ENCODE results near the gene OBSCN.

The OBSCN gene

DNA sequence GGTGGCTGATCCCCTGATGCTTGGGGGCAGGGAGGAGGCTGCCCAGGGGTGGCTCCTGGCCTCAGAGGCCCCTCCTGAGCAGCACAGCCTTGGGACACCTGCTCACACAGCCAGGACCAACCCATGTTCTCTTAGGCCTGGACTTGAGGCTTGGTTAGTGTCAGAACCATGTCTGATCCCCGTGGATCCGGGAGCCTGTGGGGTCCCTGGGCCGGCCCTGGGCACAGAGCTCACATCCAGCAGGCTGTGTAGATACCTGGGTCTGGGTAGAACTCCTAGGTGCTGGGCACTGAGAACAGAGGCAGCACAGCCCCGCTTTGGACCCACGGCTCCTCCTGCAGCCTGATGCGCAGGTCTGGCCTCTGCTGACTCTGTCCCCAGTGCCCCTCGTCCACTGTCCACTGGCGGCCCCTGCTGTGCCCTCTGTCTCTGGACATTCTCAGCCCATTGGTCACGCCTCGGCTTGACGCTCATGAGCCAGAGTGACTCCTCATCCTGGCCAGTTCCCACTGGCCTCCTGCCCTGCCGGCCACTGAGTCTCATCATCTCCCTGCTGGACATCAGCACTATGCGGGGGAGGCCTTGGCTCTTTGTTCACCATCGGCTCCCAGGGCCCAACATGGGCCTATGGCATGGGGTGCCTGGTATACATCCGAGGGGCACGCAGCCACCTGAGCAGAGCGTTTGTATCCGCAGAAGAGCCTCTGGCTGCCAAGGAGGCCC is 128.6 kb downstream of the OBSCN start:
- TF ChIP-seq, protein P1, sequence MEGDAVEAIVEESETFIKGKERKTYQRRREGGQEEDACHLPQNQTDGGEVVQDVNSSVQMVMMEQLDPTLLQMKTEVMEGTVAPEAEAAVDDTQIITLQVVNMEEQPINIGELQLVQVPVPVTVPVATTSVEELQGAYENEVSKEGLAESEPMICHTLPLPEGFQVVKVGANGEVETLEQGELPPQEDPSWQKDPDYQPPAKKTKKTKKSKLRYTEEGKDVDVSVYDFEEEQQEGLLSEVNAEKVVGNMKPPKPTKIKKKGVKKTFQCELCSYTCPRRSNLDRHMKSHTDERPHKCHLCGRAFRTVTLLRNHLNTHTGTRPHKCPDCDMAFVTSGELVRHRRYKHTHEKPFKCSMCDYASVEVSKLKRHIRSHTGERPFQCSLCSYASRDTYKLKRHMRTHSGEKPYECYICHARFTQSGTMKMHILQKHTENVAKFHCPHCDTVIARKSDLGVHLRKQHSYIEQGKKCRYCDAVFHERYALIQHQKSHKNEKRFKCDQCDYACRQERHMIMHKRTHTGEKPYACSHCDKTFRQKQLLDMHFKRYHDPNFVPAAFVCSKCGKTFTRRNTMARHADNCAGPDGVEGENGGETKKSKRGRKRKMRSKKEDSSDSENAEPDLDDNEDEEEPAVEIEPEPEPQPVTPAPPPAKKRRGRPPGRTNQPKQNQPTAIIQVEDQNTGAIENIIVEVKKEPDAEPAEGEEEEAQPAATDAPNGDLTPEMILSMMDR (conservative IDR thresholded peaks at IDR 0.05): no peak
- H3K27ac ChIP-seq: no peak overlapping the region

DNA sequence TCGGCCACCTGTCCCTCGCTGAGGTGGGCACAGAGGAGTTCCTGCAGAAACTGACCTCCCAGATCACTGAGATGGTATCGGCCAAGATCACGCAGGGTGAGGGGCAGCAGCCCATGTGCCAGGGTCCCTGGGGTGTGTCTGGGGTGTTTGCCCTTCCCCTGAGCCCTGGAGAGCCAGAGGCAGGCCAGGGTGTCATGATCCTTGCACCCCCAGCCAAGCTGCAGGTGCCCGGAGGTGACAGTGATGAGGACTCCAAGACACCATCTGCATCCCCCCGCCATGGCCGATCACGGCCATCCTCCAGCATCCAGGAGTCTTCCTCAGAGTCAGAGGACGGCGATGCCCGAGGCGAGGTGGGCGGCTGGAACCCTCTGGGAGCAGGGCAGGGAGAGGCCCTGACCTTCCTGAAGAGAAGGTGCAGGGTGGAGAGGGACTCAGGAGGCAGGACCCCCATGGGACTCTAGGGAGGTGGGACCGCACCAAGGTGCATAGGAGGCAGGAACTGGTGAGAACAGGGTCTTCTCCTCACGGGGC is 129.3 kb downstream of the OBSCN start:
- TF ChIP-seq, protein P1 (conservative IDR thresholded peaks at IDR 0.05): no peak

DNA sequence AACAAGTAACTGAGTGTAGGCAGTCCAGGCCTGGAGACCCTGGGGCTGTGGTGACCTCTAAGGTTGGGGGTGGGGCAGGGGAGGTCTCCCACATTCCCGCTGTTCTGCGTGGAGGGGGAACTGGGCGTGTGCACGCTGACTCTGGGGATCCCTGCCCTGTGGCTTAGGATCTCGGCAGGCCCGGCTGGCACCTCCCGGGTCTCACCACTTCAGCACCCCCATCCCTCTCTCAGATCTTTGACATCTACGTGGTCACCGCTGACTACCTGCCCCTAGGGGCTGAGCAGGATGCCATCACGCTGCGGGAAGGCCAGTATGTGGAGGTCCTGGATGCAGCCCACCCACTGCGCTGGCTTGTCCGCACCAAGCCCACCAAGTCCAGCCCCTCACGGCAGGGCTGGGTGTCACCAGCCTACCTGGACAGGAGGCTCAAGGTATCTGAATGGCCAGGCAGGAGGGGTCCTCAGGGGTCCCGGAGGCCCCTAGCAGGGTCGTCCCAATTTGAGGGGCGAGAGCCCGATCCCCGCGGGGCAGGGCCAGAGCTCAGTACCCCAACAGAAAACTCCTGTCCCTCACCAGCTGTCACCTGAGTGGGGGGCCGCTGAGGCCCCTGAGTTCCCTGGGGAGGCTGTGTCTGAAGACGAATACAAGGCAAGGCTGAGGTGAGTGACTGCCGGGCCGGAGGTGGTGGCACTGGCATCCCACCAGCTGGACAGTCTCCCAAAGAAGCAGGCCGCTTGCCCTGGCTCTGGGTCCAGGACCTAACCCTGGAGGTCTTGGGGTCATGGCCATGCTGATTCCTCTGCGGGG is 130.1 kb downstream of the OBSCN start:
- TF ChIP-seq, protein P1 (conservative IDR thresholded peaks at IDR 0.05): no peak
- no peak overlapping the region for H3K27ac ChIP-seq

More for the DNA sequence above, 129.3 kb downstream of the OBSCN start:
- no peak overlapping the region for H3K27ac ChIP-seq

DNA sequence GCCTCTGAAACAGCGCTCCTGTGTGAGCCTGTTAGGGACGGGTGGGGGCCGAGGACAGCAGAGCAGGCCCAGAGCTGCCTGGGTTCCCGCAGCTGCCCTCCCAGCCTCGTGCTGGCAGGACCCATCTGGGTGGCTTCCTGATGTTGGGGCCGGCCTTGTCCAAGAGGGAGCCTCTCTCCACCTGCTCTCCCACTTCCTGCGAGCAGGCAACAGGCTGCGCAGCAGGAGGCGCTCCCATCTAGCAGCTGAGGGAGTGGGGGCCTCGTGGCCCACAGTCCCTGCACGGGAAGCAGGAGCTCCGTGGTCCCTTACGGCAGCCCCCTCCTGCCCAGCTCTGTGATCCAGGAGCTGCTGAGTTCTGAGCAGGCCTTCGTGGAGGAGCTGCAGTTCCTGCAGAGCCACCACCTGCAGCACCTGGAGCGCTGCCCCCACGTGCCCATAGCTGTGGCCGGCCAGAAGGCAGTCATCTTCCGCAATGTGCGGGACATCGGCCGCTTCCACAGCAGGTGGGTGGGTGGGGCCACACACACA is 130.7 kb downstream of the OBSCN start:
- TF ChIP-seq, protein P1 (conservative IDR thresholded peaks at IDR 0.05): no peak
- no peak overlapping the region for H3K27ac ChIP-seq

DNA sequence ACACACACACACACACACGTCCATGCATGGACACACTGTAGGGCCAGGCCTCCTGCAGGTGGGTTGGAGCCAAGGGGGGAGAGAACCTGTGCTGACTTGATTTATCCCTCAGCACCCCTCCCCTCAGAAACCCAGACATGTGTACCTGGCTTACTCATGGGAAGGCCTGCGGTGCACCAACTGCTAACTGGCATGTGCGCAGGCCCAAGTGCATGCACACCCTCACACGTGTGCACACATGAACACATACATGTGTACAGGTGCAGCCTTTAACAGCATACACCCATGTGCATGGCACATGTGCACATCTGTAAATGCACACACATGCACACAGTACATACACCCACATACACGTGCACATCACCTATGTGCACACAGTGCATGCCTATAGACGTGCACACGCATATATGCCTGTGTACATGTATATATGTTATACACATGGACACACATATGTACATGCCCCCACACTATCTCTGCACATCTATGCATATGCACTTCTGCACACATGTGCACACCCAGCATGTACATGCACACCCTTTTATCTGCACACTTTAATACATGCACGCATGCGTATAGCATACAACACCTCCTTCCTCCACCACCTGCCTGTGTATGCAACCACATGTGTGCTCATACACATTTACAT is 131.3 kb downstream of the OBSCN start:
- TF ChIP-seq, protein P1 (conservative IDR thresholded peaks at IDR 0.05): no peak
- H3K27ac ChIP-seq: no peak overlapping the region

DNA sequence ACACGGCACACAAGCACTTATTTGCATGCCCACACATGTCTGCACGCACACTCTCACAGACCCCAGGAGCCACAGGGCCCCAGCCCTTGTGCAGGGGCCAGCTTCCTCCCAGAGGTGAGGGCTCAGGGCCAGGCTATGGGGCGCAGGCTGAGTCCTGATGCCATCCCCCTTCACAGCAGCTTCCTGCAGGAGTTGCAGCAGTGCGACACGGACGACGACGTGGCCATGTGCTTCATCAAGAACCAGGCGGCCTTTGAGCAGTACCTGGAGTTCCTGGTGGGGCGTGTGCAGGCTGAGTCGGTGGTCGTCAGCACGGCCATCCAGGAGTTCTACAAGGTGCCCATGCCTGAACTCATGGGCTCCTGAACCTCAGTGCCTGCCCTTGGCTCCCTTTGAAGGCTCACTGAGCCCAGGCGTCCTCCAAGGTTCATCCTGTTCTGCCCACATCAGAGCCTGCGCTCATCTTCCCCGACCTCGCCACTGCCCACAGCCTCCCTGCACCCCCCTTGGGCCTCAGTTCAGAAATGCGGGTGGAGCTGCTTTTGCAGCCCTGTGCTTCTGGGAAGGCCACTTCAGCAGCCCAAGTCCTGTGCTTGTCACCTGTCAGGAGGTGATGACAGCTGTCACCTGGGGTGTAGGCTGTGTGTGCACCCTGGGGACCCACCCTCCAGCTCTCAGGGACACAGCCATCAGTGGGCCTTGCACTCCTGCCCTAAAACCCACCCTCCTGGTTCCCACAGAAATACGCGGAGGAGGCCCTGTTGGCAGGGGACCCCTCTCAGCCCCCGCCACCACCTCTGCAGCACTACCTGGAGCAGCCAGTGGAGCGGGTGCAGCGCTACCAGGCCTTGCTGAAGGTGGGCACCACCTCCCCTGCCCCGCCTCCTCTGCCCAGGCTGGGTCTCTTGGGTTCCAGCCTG is 132.2 kb downstream of the OBSCN start:
- no peak overlapping the region for H3K27ac ChIP-seq
- TF ChIP-seq, protein P1 (conservative IDR thresholded peaks at IDR 0.05): no peak

All from VCaP (cell line).